ENCODE data around the gene NPBWR2.

Gene NPBWR2

GRCh38 chr20:64106981-64107735 lies at the start of gene NPBWR2:
TSS of gene NPBWR2 (minus strand) at chr20:64107565. CDS start at chr20:64106831, 734 bp downstream.
- in situ Hi-C loops (cut with MboI; ENCODE audit: low sequenced_read_pairs, unreplicated experiment): no loop called here
- no peak for TF ChIP-seq CTCF (IDR thresholded peaks at IDR 0.05; ENCODE audit: borderline replicate concordance, control extremely low read depth, extremely low read depth, insufficient read depth, missing control alignments)
- DNase-seq (ENCODE audit: low spot score): peak; percentile 78

GRCh38 chr20:64156136-64156885 lies 48.9 kb upstream of the NPBWR2 start:
- no peak for DNase-seq (ENCODE audit: low spot score)
- no peak for TF ChIP-seq CTCF (IDR thresholded peaks at IDR 0.05; ENCODE audit: borderline replicate concordance, control extremely low read depth, extremely low read depth, insufficient read depth, missing control alignments)

GRCh38 chr20:64155258-64156135 lies 48.1 kb upstream of the NPBWR2 start:
- in situ Hi-C loops (cut with MboI; ENCODE audit: low sequenced_read_pairs, unreplicated experiment): no loop called here
- no peak for DNase-seq (ENCODE audit: low spot score)
- no peak for TF ChIP-seq CTCF (IDR thresholded peaks at IDR 0.05; ENCODE audit: borderline replicate concordance, control extremely low read depth, extremely low read depth, insufficient read depth, missing control alignments)

More at GRCh38 chr20:64156136-64156885, 48.9 kb upstream of the NPBWR2 start:
- in situ Hi-C loops (cut with MboI; ENCODE audit: low sequenced_read_pairs, unreplicated experiment): no loop called here

GRCh38 chr20:64154590-64155257 lies 47.4 kb upstream of the NPBWR2 start:
- in situ Hi-C loops (cut with MboI; ENCODE audit: low sequenced_read_pairs, unreplicated experiment): no loop called here
- no peak for TF ChIP-seq CTCF (IDR thresholded peaks at IDR 0.05; ENCODE audit: borderline replicate concordance, control extremely low read depth, extremely low read depth, insufficient read depth, missing control alignments)
- DNase-seq (ENCODE audit: low spot score): no peak

GRCh38 chr20:64153861-64154589 lies 46.7 kb upstream of the NPBWR2 start:
- in situ Hi-C loops (cut with MboI; ENCODE audit: low sequenced_read_pairs, unreplicated experiment): no loop called here
- no peak for DNase-seq (ENCODE audit: low spot score)
- no peak for TF ChIP-seq CTCF (IDR thresholded peaks at IDR 0.05; ENCODE audit: borderline replicate concordance, control extremely low read depth, extremely low read depth, insufficient read depth, missing control alignments)

All from GM13976 (cell line).